ENCODE measurements around the gene SHE. TPM values are rescaled to one million over a fixed set of nuclear protein-coding genes. Genes with fewer than 3 reads are reported as not detected.

Gene SHE
- polyA plus RNA-seq, 1 donor from 2014 or later: 0.04 TPM

GRCh38 chr1:154448331-154448811, 53.8 kb downstream of the SHE start:
- TF ChIP-seq TAF1 (IDR thresholded peaks at IDR 0.05; ENCODE audit: low read depth) (no peak), EZH2 (IDR thresholded peaks at IDR 0.05; ENCODE audit: borderline replicate concordance, insufficient read depth, low read length, poor library complexity, severe bottlenecking) (no peak), POLR2AphosphoS5 (IDR thresholded peaks at IDR 0.05) (no peak), CTCF (IDR thresholded peaks at IDR 0.05; ENCODE audit: poor library complexity, severe bottlenecking) (no peak), MXI1 (conservative IDR thresholded peaks at IDR 0.05; ENCODE audit: poor library complexity, severe bottlenecking) (no peak), SMC3 (conservative IDR thresholded peaks at IDR 0.05; ENCODE audit: poor library complexity) (no peak), RAD21 (conservative IDR thresholded peaks at IDR 0.05) (no peak), REST (IDR thresholded peaks at IDR 0.05; ENCODE audit: borderline replicate concordance) (no peak), EP300 (conservative IDR thresholded peaks at IDR 0.05; ENCODE audit: poor library complexity, severe bottlenecking) (no peak)
- Histone ChIP-seq H4K20me1 (ENCODE audit: insufficient read depth) (no peaks in the 10 kb centered on the region), H3K9ac (ENCODE audit: low read length) (no peak overlapping the region), H3K36me3 (ENCODE audit: insufficient read depth, low read length) (no peaks in the 10 kb centered on the region), H3K4me2 (ENCODE audit: low read length) (no peak overlapping the region), H3K9me3 (ENCODE audit: low read length) (no peaks in the 10 kb centered on the region), H3K9me2 (ENCODE audit: insufficient read depth, low read length) (no peaks in the 10 kb centered on the region), H3K27me3 (ENCODE audit: insufficient read depth, low read depth, low read length) (no peaks in the 10 kb centered on the region), H2AFZ (ENCODE audit: low read depth, low read length) (no peak overlapping the region), H3F3A (ENCODE audit: insufficient read depth, low read length, poor library complexity, severe bottlenecking) (no peaks in the 10 kb centered on the region), H3K4me3 (ENCODE audit: low read length) (no peak overlapping the region), H3K27ac (ENCODE audit: low read length) (no peak overlapping the region), H3K79me2 (replicated peaks; ENCODE audit: insufficient read depth, low read length) (no peaks in the 10 kb centered on the region)

- Histone ChIP-seq H3K36me3 (ENCODE audit: insufficient read depth, low read length) (no peaks in the 10 kb centered on the region), H3K4me2 (ENCODE audit: low read length) (no peak overlapping the region), H3K27me3 (ENCODE audit: insufficient read depth, low read depth, low read length) (no peaks in the 10 kb centered on the region), H4K20me1 (ENCODE audit: insufficient read depth) (no peaks in the 10 kb centered on the region), H3K79me2 (replicated peaks; ENCODE audit: insufficient read depth, low read length) (no peaks in the 10 kb centered on the region), H3K9ac (ENCODE audit: low read length) (no peak overlapping the region), H3K9me3 (ENCODE audit: low read length) (no peaks in the 10 kb centered on the region), H2AFZ (ENCODE audit: low read depth, low read length) (no peak overlapping the region), H3K4me3 (ENCODE audit: low read length) (no peak overlapping the region), H3K9me2 (ENCODE audit: insufficient read depth, low read length) (no peaks in the 10 kb centered on the region), H3K27ac (ENCODE audit: low read length) (no peak overlapping the region), H3F3A (ENCODE audit: insufficient read depth, low read length, poor library complexity, severe bottlenecking) (no peaks in the 10 kb centered on the region)
- TF ChIP-seq CTCF (IDR thresholded peaks at IDR 0.05; ENCODE audit: poor library complexity, severe bottlenecking) (no peak), RAD21 (conservative IDR thresholded peaks at IDR 0.05) (no peak), POLR2AphosphoS5 (IDR thresholded peaks at IDR 0.05) (no peak), MXI1 (conservative IDR thresholded peaks at IDR 0.05; ENCODE audit: poor library complexity, severe bottlenecking) (no peak), SMC3 (conservative IDR thresholded peaks at IDR 0.05; ENCODE audit: poor library complexity) (no peak), EP300 (conservative IDR thresholded peaks at IDR 0.05; ENCODE audit: poor library complexity, severe bottlenecking) (no peak), TAF1 (IDR thresholded peaks at IDR 0.05; ENCODE audit: low read depth) (no peak), EZH2 (IDR thresholded peaks at IDR 0.05; ENCODE audit: borderline replicate concordance, insufficient read depth, low read length, poor library complexity, severe bottlenecking) (no peak), REST (IDR thresholded peaks at IDR 0.05; ENCODE audit: borderline replicate concordance) (no peak)
Measured at GRCh38 chr1:154446789-154447188, 55.4 kb downstream of the SHE start.
